Measurements from ENCODE around the gene CCDC88B. TPM values are rescaled to one million over a fixed set of nuclear protein-coding genes. Genes with fewer than 3 reads are reported as not detected.

The CCDC88B gene
- total and polyA plus RNA-seq, 7 donors, result 1.4 to 3.6 (median 2.6) TPM

DNA sequence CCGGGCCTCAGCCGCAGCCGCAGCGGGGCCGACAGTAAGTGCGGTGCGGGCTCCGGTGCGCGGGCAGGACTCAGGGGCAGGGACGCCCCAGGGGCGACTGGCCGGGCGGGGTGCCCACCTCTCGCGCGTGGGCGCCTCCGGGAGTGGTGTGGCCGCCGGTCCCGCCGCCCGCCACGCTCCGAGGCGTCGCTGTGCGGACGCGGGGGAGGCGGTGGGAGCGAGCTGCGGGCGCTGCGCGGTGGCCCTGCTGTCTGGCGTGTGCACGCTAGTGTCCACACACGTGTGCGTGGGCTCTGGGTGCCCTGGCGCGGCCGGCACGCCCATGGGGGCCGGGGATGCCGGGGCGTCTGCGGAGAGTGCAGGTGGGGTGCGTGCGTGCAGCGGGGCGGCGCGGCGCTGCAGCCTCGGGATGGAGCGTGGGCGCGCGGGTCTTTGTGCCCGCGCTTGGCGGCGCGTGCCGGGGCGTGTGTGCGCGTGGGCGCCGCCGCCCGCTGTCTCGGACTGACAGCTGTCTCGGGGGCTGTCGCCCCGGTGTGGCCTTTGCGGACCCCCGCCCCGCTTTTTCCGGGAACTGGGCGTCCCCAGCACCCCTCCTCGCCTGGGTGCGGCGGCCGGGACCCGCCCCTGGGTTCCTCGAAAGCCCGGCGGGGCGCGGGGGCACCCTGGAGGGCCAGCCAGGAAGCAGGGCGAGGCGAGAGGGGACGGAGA, 48.1 kb upstream of the CCDC88B start:
- DNase-seq (peak in 1 of 2 donors; percentile 47), ATAC-seq (peak; percentile 10 to 45 (median 32))
- Histone ChIP-seq H3K4me1 (peaks cover 14% of the 10 kb centered on the region), H3K36me3 (ENCODE audit: insufficient read depth in 1 of 2, low read depth in 1 of 2) (no peaks in the 10 kb centered on the region), H3K27ac (no peak overlapping the region), H3K9me3 (no peaks in the 10 kb centered on the region), H3K4me3 (peak overlapping the region; percentile 58), H3K27me3 (ENCODE audit: insufficient read depth in 3 of 3, low read length in 2 of 3) (peaks cover 0 to 58% (median 28%) of the 10 kb centered on the region in 3 donors)
- intact Hi-C loops (cut with DNase I), result no loop called here
- TF ChIP-seq, protein P1, sequence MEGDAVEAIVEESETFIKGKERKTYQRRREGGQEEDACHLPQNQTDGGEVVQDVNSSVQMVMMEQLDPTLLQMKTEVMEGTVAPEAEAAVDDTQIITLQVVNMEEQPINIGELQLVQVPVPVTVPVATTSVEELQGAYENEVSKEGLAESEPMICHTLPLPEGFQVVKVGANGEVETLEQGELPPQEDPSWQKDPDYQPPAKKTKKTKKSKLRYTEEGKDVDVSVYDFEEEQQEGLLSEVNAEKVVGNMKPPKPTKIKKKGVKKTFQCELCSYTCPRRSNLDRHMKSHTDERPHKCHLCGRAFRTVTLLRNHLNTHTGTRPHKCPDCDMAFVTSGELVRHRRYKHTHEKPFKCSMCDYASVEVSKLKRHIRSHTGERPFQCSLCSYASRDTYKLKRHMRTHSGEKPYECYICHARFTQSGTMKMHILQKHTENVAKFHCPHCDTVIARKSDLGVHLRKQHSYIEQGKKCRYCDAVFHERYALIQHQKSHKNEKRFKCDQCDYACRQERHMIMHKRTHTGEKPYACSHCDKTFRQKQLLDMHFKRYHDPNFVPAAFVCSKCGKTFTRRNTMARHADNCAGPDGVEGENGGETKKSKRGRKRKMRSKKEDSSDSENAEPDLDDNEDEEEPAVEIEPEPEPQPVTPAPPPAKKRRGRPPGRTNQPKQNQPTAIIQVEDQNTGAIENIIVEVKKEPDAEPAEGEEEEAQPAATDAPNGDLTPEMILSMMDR (IDR thresholded peaks at IDR 0.05), result no peak
- WGBS, 3 donors, result 0 to 1% (median 0%) methylated on average over 25 to 96 of the region's 96 CpGs

DNA sequence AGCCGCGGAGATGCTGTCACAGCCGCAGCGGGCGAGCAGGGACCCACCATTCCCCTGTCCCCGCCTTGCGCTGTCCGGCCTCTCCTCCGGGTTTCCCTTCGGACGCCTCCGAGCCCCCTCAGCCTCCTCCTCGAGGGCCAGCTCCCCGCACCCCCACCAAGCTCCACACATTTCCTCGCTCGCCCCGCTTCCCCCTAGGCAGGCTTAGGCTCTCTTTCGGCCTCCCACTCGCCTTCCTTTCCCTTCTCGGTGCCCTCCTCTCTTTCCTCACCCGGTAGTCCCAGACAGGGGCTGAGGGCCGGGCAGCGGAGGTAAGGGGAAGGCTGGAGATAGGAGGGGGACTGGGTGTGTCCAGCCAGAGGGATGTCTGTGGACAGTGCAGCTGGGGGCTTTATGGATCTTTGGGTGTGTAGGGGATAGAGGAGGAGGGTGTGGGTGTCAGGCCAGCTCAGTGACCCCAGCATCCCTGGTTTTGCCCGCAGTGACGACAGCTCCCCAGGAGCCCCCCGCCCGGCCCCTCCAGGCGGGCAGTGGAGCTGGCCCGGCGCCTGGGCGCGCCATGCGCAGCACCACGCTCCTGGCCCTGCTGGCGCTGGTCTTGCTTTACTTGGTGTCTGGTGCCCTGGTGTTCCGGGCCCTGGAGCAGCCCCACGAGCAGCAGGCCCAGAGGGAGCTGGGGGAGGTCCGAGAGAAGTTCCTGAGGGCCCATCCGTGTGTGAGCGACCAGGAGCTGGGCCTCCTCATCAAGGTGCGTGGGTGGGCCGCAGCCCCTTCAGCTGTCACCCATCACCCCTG, 47.3 kb upstream of the CCDC88B start:
- TF ChIP-seq, protein P1 (IDR thresholded peaks at IDR 0.05), result no peak
- ATAC-seq, result peak in 1 of 4 donors; percentile 17
- peak overlapping the region; percentile 58 for H3K4me3 ChIP-seq
- peaks cover 10% of the 10 kb centered on the region for H3K4me1 ChIP-seq
- peaks cover 0 to 65% (median 35%) of the 10 kb centered on the region in 3 donors for H3K27me3 ChIP-seq (ENCODE audit: insufficient read depth in 3 of 3, low read length in 2 of 3)
- H3K36me3 ChIP-seq (ENCODE audit: insufficient read depth in 1 of 2, low read depth in 1 of 2), result no peaks in the 10 kb centered on the region
- intact Hi-C loops (cut with DNase I), result no loop called here
- H3K9me3 ChIP-seq, result no peaks in the 10 kb centered on the region
- no peak overlapping the region for H3K27ac ChIP-seq
- DNase-seq, result no peak
- 30 to 45% (median 32%) methylated on average over 26 to 42 of the region's 42 CpGs for WGBS, 3 donors

DNA sequence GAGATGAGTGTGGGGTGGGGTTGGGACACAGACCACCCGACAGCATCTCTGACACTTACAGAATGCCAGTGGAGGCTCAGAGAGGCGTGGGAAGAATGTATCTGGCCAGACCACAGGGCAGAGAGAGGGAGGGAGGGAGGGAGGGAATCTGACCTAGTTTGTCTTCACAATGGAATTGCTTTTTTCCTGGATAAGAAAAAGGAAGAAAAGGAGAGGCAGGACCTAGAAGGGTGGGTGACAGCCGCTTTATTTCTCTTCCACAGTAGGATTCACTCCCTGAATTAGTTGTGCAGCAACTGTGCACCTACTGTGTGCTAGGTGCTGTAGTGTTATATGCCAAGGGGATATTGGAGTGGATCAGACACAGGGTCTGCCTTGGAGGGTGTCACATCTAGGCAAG, 45.2 kb upstream of the CCDC88B start:
- ATAC-seq (no peak), DNase-seq (no peak)
- intact Hi-C loops (cut with DNase I), result no loop called here
- Histone ChIP-seq H3K4me3 (no peak overlapping the region), H3K27ac (no peak overlapping the region), H3K4me1 (peaks cover 16% of the 10 kb centered on the region), H3K36me3 (ENCODE audit: insufficient read depth in 1 of 2, low read depth in 1 of 2) (no peaks in the 10 kb centered on the region), H3K27me3 (ENCODE audit: insufficient read depth in 3 of 3, low read length in 2 of 3) (peaks cover 0 to 87% (median 42%) of the 10 kb centered on the region in 3 donors), H3K9me3 (no peaks in the 10 kb centered on the region)
- TF ChIP-seq, protein P1 (IDR thresholded peaks at IDR 0.05), result no peak
- WGBS, 3 donors, result 68 to 78% (median 73%) methylated on average over 3 of the region's 3 CpGs

DNA sequence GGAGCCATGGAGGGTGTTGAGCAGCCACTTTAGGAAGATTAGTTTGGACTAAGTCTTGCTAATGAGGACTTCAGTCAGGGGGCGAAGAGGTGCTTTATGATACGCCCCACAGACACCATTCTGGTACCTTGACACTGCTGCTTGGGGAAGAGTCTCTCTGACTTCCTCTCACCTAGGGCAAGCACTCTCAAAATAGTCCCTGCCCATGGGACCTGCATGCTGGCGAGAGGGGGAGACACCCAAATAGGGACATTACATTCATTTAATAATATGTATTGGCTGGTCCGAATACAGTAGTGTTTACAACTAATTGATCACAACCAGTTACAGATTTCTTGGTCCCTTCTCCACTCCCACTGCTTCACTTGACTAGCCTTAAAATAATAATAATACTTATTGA, 44.2 kb upstream of the CCDC88B start:
- H3K27ac ChIP-seq, result no peak overlapping the region
- H3K36me3 ChIP-seq (ENCODE audit: insufficient read depth in 1 of 2, low read depth in 1 of 2), result no peaks in the 10 kb centered on the region
- peaks cover 0 to 93% (median 46%) of the 10 kb centered on the region in 3 donors for H3K27me3 ChIP-seq (ENCODE audit: insufficient read depth in 3 of 3, low read length in 2 of 3)
- ATAC-seq (no peak), DNase-seq (no peak)
- H3K9me3 ChIP-seq, result no peaks in the 10 kb centered on the region
- no peak overlapping the region for H3K4me3 ChIP-seq
- intact Hi-C loops (cut with DNase I), result no loop called here
- peaks cover 25% of the 10 kb centered on the region for H3K4me1 ChIP-seq
- TF ChIP-seq, protein P1 (IDR thresholded peaks at IDR 0.05), result no peak
- 92 to 96% (median 95%) methylated on average over 4 of the region's 4 CpGs for WGBS, 3 donors

All from psoas muscle (tissue), 8 donors.